Astrocyte of the cerebellum (primary cell): Measurements from ENCODE around the gene LAMP5.

Experiments
- DNase-seq: peaks from one replicate; pipeline ENCODE4 v3.0.0-alpha.2; 2011; ENCODE audit warnings: low read depth
- H3K4me3 ChIP-seq: 2 replicates; pipeline ENCODE4 v1.5.1; 2011; ENCODE audit warnings: mild to moderate bottlenecking, low read depth, low read length, moderate library complexity
- in situ Hi-C: cut with HindIII; loops from 2 replicates; pipeline ENCODE4 v1.10.0; 2017; ENCODE audit warnings: low sequenced_read_pairs
- TF ChIP-seq, protein P1 (sequence below): IDR thresholded peaks from 2 replicates; pipeline ENCODE4 v1.5.1; 2012; ENCODE audit warnings: low read length, low read depth, moderate library complexity, mild to moderate bottlenecking; ENCODE audit errors: missing control alignments

The LAMP5 gene, protein sequence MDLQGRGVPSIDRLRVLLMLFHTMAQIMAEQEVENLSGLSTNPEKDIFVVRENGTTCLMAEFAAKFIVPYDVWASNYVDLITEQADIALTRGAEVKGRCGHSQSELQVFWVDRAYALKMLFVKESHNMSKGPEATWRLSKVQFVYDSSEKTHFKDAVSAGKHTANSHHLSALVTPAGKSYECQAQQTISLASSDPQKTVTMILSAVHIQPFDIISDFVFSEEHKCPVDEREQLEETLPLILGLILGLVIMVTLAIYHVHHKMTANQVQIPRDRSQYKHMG

DNA sequence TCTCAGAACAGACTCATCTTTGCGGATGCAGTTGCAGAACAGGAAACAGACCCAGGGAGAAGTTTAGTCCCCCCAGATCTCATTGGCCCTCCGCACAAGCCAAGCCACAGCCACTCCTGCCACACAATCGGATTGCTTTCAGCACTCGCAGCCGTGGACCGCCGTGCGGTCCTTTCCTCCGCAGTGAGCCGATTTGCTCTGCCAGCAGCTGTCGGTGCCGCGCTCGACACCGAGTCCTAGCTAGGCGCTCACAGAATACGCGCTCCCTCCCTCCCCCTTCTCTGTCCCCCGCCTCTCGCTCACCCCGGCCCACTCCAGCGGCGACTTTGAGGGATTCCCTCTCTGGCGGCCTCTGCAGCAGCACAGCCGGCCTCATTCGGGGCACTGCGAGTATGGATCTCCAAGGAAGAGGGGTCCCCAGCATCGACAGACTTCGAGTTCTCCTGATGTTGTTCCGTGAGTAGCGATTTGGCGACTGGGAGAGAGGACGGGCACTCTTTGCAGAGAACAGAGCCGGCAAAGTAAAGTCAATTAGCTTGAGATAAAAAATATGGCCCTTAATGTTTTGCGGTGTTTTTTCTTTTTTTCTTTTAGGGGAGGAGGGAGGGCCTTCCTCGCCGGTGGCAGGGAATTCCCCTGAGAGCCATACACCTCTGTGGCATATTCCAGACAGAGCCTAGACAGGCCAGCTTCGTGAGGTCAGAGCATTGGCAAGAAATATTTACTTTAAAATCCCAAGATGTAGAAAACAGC lies at the start of gene LAMP5:
TSS of gene LAMP5 (plus strand) at position 130 of the 753 bp plus-strand sequence. CDS start at position 393, 263 bp downstream.
- TF ChIP-seq, protein P1, sequence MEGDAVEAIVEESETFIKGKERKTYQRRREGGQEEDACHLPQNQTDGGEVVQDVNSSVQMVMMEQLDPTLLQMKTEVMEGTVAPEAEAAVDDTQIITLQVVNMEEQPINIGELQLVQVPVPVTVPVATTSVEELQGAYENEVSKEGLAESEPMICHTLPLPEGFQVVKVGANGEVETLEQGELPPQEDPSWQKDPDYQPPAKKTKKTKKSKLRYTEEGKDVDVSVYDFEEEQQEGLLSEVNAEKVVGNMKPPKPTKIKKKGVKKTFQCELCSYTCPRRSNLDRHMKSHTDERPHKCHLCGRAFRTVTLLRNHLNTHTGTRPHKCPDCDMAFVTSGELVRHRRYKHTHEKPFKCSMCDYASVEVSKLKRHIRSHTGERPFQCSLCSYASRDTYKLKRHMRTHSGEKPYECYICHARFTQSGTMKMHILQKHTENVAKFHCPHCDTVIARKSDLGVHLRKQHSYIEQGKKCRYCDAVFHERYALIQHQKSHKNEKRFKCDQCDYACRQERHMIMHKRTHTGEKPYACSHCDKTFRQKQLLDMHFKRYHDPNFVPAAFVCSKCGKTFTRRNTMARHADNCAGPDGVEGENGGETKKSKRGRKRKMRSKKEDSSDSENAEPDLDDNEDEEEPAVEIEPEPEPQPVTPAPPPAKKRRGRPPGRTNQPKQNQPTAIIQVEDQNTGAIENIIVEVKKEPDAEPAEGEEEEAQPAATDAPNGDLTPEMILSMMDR: no peak
- in situ Hi-C loops: no loop called here
- no peak for DNase-seq
- peak within 1 kb of the TSS; percentile 33 for H3K4me3 ChIP-seq

DNA sequence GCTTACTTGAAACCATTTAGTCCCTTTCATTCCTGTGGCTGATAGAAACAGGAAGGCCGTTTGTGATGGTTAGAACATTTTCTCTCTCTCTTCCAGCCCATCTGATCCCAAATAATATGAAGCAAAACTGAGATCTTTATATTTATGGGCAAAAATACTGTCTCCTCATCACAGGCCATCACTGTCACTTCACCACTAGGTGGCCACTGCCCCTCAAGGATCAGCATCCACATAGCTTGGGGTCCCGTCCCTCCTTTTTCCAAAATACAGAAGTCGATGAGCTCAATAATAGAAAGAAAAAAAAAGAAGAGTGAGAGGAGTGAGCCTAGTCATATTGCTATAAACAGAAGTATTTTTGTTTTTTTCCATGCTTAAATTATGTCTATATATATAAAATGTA lies 46.4 kb upstream of the LAMP5 start:
- TF ChIP-seq, protein P1: peak; percentile 69
- in situ Hi-C loops: no loop called here
- H3K4me3 ChIP-seq: no peak overlapping the region
- no peak for DNase-seq

DNA sequence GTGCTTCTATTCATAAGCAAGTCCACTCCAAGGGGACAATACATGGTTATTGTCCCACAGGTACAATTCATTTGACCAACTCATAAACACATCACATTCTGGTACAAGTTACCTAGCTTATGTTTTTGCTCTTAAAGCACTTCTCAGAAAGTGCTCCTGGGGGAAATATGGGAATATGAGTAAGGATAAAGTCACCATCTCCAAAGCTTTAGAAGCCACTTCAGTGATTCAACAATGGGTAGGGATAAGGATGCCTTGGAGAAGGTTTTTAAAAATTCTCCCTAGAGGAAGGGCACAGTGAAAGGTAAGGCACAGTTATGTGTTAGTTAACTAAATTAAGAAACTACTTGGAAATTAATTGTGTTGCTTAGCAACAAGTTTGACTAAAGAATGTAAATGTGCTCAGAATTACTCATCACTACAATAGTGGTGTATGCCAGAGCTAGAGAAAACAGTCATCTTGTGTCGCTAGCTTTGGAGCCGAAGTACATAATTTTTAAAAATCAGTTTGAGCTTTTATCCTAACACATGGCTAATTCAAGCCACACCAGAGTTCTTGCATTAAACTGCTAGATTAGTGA lies 39.5 kb upstream of the LAMP5 start:
- no peak for DNase-seq
- no peak overlapping the region for H3K4me3 ChIP-seq
- TF ChIP-seq, protein P1: no peak
- in situ Hi-C loops: no loop called here

DNA sequence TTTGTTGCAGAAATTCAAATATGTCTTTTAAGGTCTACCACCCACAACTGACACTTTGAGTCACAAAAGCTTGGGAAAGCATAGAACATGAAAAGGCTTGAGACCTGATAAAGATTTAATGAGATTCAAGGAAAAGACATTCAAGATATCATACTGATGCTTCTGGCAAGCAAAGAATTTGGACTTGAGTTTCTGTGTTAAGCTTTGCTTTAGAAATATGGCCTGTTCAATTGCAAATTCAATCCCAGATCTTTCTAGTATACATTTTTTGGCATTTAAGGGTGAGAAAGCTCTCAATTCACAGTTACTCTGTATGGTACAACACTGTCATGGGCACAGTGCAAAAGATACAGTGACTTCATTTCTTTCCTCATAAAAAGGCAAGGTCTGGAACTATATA lies 38.9 kb upstream of the LAMP5 start:
- in situ Hi-C loops: no loop called here
- TF ChIP-seq, protein P1: no peak
- H3K4me3 ChIP-seq: no peak overlapping the region
- DNase-seq: no peak

DNA sequence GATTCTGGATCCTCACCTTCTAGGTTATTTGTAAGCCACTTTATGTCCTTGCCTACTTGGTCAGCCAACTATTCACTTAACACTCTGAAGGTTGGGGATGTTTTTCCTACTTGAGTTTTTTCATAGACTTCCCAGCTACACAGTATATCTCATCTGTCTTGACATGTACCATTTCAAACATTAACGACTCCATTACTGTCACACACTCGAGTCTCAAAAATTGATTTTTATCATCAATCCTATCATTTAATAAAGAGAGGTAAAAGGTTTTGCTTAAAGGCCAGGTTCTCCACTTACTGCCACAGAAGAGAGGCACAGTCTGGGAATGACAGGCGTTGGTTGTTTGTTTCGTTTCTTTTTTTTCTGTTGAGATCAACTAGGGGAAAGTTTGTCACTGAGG lies 38.2 kb upstream of the LAMP5 start:
- TF ChIP-seq, protein P1: no peak
- in situ Hi-C loops: no loop called here

DNA sequence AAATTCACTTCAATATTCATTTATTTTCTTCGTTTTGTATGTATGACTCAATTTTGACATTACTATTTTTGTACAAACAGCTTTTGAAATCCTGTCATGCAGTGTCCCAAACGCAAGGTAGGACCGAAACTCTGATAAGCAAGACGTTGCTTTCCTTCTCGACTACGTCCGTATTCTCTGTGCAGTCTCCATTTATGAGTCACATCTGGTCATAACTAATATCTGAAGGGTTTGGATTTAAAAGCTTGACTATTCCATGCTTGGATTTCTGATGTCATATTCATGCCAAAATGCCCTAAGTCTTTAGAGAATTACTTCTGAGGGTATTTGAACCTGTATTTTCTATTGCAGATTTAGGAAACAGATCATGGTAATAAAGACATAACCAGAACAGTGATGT lies 37.8 kb upstream of the LAMP5 start:
- TF ChIP-seq, protein P1: no peak
- DNase-seq: no peak
- in situ Hi-C loops: no loop called here
- no peak overlapping the region for H3K4me3 ChIP-seq

More for the DNA sequence above, 38.2 kb upstream of the LAMP5 start:
- no peak for DNase-seq
- H3K4me3 ChIP-seq: no peak overlapping the region
